Kidney (tissue), 14 donors: ENCODE measurements around the gene GREB1. TPM values are rescaled to one million over a fixed set of nuclear protein-coding genes. Genes with fewer than 3 reads are reported as not detected.
A peak's percentile ranks its signal among the peaks of the same experiment; 100 is the strongest.

Experiments used
- DNase-seq, 5 donors: peaks; one replicate each; pipeline ENCODE4 v3.0.0-alpha.2; 2013 to 2020
- FAIRE-seq: peaks from 2 replicates; lab custom pipeline; 2012; peaks lifted over from hg19 to GRCh38; lab: Jason Lieb, UNC
- H3K27ac ChIP-seq, 2 donors: one replicate each; pipeline ENCODE4 v1.7.0; 2013; ENCODE audit warnings: low read depth in 2 of 2, low read length in 2 of 2, inconsistent platforms in 1 of 2
- H3K27me3 ChIP-seq: one replicate; pipeline ENCODE4 v1.7.1; 2013; ENCODE audit warnings: low read length, inconsistent platforms; ENCODE audit not compliant: control insufficient read depth, insufficient read depth
- H3K36me3 ChIP-seq, 3 donors: one replicate each; pipeline versions ENCODE4 v1.7.0 to v1.7.1; 2013; ENCODE audit warnings: low read length in 3 of 3, control low read depth in 1 of 3, inconsistent platforms in 1 of 3; ENCODE audit not compliant: insufficient read depth in 3 of 3, control insufficient read depth in 2 of 3
- H3K4me1 ChIP-seq, 3 donors: one replicate each; pipeline versions ENCODE4 v1.7.0 to v1.7.1; 2013; ENCODE audit warnings: low read length in 3 of 3, inconsistent platforms in 1 of 3, low read depth in 1 of 3; ENCODE audit not compliant: control insufficient read depth in 2 of 3, insufficient read depth in 2 of 3
- H3K4me3 ChIP-seq, 3 donors: one replicate each; pipeline versions ENCODE4 v1.7.0 to v1.8.1; 2013; ENCODE audit warnings: low read length in 3 of 3, control low read depth in 1 of 3, inconsistent platforms in 1 of 3
- H3K9ac ChIP-seq, 3 donors: one replicate each; pipeline versions ENCODE4 v1.7.0 to v1.7.1; 2013; ENCODE audit warnings: low read length in 3 of 3, control low read depth in 1 of 3, inconsistent platforms in 1 of 3
- H3K9me3 ChIP-seq, 3 donors: one replicate each; pipeline versions ENCODE4 v1.7.0 to v1.7.1; 2013; ENCODE audit warnings: low read length in 3 of 3, control low read depth in 1 of 3, inconsistent platforms in 1 of 3; ENCODE audit not compliant: control insufficient read depth in 2 of 3, insufficient read depth in 1 of 3
- CTCF ChIP-seq: IDR thresholded peaks from 3 replicates; pipeline ENCODE4 v1.5.1; 2012; ENCODE audit warnings: mild to moderate bottlenecking, moderate library complexity, borderline replicate concordance; ENCODE audit not compliant: insufficient read depth; ENCODE audit errors: extremely low read depth
- intact Hi-C: fragments of 100-400 bp; cut with DNase I; formaldehyde crosslinking; loops from one replicate; pipeline ENCODE4 v1.11.1; 2022
- polyA plus RNA-seq: library from polyadenylated mRNA; stranded (reverse); fragments of 350-450 nt; fragmentation: Illumina TruSeq; extraction: RNeasy Lipid Tissue Mini Kit (QIAGEN cat#74804); gene quantifications from one replicate; pipeline ENCODE4 v1.2.3, GENCODE V29; 2014; ENCODE audit warnings: low read depth, low replicate concordance; ENCODE audit not compliant: insufficient read depth
- total RNA-seq: library from RNA; stranded (reverse); fragmentation: NEBNext Ultra II Directional; extraction: Animal tissue kit (Norgen Biotek cat#: 25700); gene quantifications from one replicate; pipeline ENCODE4 v1.2.1, GENCODE V29; 2021
- donor health status: control.
- donor health status: control.
- donor health status: control.
- donor health status: control.
- donor health status: control.
- donor health status: DM: yes; HTN: yes; CAD: no.
- donor health status: Normal renal cell carcinoma (clear cell type).

GREB1 gene
- total and polyA plus RNA-seq, 2 donors from 2014 or later = 0.98 to 1.8 TPM

- no peak for FAIRE-seq
- Histone ChIP-seq H3K27ac (no peak overlapping the region), H3K9me3 (no peaks in the 10 kb centered on the region), H3K4me3 (no peak overlapping the region), H3K27me3 (no peaks in the 10 kb centered on the region), H3K9ac (no peak overlapping the region), H3K4me1 (peaks cover 0 to 5% (median 0%) of the 10 kb centered on the region in 3 donors), H3K36me3 (no peaks in the 10 kb centered on the region)
- TF ChIP-seq CTCF = no peak
- intact Hi-C loops = loop anchor here (10.0 kb wide), 1 partner anchor 270 kb away; no protein-coding TSS in a partner anchor
- no peak for DNase-seq
Measured at GRCh38 chr2:11684894-11685460, 151.1 kb downstream of the GREB1 start.

GRCh38 chr2:11685906-11686470 is 152.1 kb downstream of the GREB1 start:
- no peak for FAIRE-seq
- intact Hi-C loops = loop anchor here (10.0 kb wide), 1 partner anchor 269 kb away; no protein-coding TSS in a partner anchor
- no peaks in the 10 kb centered on the region for H3K9me3 ChIP-seq
- no peak for DNase-seq
- no peaks in the 10 kb centered on the region for H3K36me3 ChIP-seq
- H3K27ac ChIP-seq = no peak overlapping the region
- no peak overlapping the region for H3K4me3 ChIP-seq
- H3K27me3 ChIP-seq = no peaks in the 10 kb centered on the region
- no peak for TF ChIP-seq CTCF
- H3K4me1 ChIP-seq = peaks cover 0 to 5% (median 0%) of the 10 kb centered on the region in 3 donors
- no peak overlapping the region for H3K9ac ChIP-seq

GRCh38 chr2:11687736-11688135 is 153.9 kb downstream of the GREB1 start:
- peaks cover 0 to 5% (median 0%) of the 10 kb centered on the region in 3 donors for H3K4me1 ChIP-seq
- no peaks in the 10 kb centered on the region for H3K9me3 ChIP-seq
- TF ChIP-seq CTCF = no peak
- intact Hi-C loops = loop anchor here (10.0 kb wide), 1 partner anchor 267 kb away; no protein-coding TSS in a partner anchor
- H3K27me3 ChIP-seq = no peaks in the 10 kb centered on the region
- DNase-seq (no peak), FAIRE-seq (no peak)
- H3K4me3 ChIP-seq = peak overlapping the region in 1 of 3 donors; percentile 24
- H3K27ac ChIP-seq = no peak overlapping the region
- H3K36me3 ChIP-seq = no peaks in the 10 kb centered on the region
- no peak overlapping the region for H3K9ac ChIP-seq
